GM21390 (cell line): Measurements from ENCODE around the gene HKDC1.

Source experiments
- ATAC-seq: cut with Tn5 transposase; IDR thresholded peaks from one replicate; pipeline ENCODE4 v1.9.1; 2021; ENCODE audit not compliant: unreplicated experiment

HKDC1 gene

GRCh38 chr10:69215405-69216171 is 4.5 kb upstream of the HKDC1 start:
- ATAC-seq, result no peak

DNA sequence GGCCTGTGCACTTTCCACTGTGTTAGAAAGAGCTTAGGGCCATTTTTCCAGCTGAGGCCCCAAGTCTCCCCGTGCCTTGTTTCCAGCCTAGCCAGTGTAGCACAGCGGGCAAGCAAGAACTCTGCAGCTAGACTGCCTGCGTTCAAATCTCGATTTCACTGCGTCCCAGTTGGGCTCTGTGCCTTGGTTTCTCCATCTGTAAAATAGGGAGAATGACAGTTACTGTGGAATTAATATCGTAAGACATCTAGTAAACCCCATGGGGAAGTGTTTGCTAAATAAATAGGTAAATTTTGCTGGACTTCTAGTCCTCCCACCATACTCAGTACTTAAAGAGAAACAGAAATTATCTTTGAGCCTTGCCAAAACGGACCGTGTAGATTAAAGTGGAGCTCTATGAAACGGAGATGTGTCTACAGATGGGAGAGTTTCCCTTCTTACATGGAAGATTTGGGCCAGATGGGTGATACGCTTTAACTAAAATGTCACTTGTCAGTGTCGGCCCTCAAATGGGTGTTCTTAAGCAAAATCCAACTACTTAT is 3.5 kb upstream of the HKDC1 start:
- ATAC-seq, result no peak

DNA sequence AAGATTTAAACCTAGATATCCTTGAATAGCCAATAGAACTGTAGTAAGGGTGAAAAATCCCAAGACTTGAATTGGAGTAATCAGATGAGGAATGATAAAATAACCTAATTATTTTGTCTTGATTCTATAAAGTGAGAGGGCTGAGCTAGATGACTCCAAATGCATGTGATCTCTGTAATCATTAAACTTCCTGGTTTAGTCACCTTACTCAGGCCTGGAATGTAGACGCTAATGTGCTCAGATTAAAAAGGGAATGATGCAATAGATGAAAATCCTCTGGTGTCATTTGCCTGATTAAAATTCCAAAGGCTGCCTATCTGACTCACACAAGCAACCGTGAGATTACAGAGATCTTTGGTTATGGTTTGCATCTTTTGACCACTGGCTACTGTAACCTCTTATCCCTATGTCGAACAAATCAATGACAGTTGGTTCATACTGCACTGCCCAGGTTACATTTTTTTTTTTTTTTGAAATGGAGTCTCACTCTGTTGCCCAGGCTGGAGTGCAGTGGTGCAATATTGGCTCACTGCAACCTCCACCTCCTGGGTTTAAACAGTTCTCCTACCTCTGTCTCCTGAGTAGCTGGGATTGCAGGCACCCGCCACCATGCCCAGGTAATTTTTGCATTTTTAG is 2.9 kb upstream of the HKDC1 start:
- ATAC-seq, result no peak

GRCh38 chr10:69218831-69219230 is 1.3 kb upstream of the HKDC1 start:
- no peak for ATAC-seq

GRCh38 chr10:69220507-69220906 is 375 bp downstream of the HKDC1 start:
- no peak for ATAC-seq

DNA sequence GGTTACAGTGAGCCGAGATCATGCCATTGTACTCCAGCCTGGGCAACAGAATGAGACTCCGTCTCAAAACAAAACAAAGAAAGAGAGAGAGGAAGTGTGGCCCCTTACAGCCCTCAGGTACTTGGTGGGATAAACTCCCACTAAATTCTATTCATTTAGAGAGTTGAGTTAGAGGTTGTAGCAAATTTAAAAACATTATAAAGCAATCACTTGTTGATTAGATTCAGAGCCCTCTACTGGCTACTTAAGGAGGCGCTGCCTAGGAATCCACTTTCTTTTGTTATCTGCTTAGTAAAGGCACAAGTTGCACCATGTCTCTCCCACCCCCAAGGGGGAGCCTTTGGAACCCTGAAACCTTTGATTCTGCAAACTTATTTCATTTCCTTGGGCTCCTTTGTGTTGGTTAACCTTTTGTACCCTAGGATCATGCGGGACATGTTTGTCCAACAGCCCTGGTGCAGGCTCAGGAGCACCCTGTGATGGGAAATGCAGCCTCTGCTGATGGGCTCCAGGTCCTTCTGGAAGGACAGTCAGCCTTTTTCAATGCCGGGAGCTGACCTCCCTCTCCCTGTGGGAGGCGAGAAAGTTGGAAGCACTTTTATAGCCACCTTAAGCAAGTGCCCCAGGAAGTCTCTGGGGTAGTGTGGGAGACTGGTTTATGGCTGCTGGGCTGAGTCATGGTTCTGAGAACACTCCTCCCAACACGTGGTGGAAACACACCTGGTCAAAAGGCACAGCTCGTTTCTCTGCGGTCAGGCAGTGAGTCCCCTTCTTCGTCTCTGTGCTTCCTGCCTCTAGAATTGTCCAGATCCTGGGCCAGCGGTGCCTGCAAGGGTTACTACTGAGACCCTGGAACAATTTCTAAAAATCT is 2.3 kb downstream of the HKDC1 start:
- peak; percentile 95 for ATAC-seq

- no peak for ATAC-seq
Observed at GRCh38 chr10:69223028-69223342, 2.9 kb downstream of the HKDC1 start.

DNA sequence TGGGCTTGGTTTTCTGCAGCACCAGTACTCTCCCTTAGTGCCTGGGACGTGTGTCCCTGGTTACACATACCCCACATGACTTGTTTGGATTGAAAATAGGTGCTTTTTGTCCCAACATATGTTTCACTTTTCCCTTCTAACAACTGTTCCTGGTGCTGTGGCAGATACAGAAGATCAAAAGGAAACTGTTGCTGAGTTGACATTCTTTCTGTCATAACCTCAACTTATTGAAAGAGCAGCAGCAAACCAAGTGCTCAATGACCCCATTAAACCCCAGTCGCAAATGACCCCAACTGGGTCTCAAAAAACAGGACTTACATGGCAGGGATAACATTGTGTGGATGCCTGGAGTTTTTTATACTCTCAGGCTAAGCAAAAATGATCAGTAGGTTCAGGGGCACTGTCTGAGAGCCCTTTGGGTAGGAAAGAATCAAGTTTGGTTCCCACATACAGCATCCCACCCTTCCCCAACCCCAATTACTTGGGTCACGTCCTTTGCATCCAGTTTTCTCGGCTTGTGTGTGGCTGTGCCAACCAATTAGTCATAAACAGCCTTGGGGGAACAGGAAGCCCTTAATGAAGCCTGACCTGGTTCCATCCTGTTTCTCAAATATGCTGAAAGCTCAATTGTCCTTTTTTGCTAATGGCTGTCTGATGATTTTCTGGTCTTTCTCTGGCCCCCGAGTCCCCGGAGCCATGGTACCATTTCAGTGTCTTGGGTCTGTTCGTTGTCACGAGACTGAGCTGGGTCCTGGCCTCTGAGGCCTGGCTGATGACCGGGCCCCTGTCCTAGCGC is 4.9 kb downstream of the HKDC1 start:
- ATAC-seq, result no peak

DNA sequence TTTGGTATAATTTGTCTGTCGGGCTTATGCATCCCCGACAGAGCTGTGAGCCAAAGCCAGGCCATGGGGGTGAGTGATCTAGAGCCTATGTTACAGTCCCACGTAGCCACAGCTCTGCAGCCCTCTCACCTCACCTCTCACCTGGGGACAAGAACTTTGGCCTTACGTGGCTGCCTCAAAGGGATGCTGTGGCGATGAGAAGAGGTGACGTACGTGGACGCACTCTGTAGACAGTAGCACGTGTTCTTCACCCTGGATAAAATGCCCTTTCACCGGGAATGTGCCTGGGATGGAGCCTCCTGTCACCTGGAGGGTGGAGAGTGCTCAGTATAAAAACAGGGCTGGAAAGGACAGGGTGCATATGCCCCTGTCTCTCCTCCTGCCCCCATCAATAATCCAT is 5.5 kb downstream of the HKDC1 start:
- no peak for ATAC-seq

DNA sequence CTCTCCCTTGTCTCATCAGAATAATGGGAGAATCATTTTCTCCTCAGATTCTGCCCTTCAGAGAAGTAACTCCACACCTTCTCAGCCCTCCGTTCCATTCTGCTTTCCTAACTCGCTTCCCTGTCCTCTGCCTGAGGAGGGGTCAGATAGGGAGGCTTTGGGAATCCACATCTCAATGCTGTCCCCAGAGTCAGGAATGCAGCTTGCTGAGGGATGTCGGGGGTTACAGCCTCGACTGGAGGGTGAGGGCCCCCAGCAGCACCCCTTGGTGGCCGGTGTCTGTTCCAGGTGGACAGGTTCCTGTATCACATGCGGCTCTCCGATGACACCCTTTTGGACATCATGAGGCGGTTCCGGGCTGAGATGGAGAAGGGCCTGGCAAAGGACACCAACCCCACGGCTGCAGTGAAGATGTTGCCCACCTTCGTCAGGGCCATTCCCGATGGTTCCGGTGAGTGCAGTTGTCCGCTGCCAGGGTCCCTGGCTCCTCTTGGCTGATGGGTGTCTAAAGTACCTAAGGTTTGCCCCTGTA is 6.9 kb downstream of the HKDC1 start:
- no peak for ATAC-seq

DNA sequence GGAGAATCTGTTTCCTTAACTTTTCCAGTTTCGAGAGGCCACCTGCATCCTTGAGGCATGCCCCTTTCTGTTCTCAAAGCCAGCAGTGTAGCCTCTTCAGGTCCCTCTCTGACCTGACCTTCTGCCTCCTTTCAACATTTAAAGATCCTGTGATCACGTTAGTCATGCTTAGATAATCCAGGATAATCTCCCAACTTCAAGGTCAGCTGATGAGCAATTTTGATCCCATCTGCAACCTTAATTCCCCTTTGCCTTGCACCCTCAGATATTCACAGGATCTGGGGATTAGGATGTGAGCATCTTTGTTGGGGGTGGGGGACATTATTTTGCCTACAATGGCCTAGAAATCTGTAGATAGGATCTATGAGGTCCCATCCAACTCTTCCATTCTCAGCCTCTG is 8.0 kb downstream of the HKDC1 start:
- ATAC-seq, result no peak

GRCh38 chr10:69229616-69229916 is 9.4 kb downstream of the HKDC1 start:
- no peak for ATAC-seq

DNA sequence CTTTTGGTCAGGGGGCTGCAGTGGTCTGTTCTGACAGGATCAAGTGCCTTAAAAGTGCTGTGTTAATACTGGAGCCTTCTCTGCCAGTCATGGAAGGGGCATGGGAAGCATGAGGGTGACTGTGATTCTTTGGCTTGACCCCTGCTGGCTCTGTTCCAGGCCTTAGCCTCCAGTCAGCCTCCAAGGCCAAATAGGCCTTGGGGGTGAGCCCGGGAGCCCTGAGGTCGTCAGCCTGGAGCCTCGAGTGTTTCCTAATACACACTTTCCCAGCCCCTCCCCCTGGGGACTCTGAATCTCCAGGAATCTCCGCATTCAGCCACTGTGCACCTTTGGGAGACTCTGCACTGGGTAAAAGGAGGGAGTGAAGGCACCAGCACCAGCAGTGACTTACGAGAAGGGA is 10.0 kb downstream of the HKDC1 start:
- ATAC-seq, result no peak

GRCh38 chr10:69232252-69232651 is 12.1 kb downstream of the HKDC1 start:
- no peak for ATAC-seq

DNA sequence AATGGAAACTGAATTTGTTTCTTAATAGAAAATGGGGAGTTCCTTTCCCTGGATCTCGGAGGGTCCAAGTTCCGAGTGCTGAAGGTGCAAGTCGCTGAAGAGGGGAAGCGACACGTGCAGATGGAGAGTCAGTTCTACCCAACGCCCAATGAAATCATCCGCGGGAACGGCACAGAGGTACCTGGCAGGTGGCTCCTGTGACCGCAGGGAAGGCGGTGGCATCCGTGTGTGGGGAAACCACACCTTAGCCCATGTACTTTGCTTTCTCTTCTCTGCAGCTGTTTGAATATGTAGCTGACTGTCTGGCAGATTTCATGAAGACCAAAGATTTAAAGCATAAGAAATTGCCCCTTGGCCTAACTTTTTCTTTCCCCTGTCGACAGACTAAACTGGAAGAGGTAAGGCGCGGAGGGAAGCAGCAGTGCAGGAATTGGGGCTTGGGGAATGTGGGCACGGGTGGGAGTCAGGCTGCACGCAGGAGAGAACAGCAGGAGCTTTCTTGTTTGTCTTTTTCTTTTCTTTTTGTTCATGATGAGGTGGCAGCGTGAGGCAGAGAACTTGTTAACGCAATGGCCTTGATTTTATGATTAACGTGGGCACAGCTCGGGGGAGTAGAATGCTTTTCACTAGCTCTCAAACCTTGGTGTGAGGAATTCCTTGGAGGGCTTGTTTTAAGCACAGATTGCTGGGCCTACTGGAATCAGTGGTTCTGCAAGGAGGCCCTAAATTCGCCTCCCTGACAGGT is 12.8 kb downstream of the HKDC1 start:
- ATAC-seq, result no peak

GRCh38 chr10:69234447-69234846 is 14.3 kb downstream of the HKDC1 start:
- no peak for ATAC-seq

GRCh38 chr10:69237528-69238159 is 17.5 kb downstream of the HKDC1 start:
- ATAC-seq, result peak; percentile 86

DNA sequence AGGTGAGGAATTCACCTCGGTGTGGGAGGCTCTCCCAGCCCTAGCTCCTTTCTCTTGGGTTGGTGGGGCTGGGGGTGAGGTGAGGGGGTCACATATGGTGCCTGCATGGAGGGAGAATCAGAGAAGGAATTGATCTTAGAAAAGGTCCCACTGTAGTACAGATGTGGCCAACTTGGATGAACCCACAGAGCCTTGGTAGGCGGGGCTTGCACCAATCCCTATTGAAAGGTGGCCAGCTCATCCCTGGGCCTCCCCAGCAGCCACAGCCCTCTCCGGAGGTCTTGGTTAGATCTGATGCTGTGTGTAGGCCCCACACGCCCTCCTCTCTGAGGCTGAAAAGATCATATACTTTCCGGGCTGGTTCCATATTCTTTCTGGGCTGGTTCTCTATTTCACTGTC is 19.0 kb downstream of the HKDC1 start:
- ATAC-seq, result no peak

DNA sequence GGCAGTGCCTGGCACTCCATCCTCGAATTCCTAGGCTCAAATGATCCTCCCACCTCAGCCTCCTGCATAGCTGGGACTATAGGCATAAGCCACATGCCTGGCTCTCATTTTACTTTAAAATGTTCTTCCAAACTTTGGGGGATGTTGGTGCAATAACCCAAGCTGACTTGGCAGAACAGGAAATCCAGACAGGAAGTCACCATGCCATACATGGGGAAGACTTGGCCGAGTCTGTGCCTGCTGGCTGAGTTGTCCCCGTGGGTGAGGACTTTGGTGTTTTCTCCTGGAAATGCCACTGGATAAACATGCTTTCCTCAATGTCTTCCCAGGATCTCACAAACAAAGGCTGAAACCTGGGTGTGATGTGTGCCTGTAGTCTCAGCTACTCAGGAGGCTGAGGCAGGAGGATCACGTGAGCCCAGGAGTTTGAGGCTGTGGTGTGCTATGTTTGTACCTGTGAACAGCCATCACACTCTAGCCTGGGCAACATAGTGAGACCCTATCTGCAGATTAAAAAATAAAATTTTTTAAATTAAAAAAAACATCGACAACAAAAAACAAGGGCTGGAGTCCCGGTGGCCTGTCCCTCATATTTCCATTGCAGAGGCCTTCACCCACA is 19.8 kb downstream of the HKDC1 start:
- no peak for ATAC-seq
